22Rv1 (cell line): Measurements from ENCODE around the gene GORASP2.

Experiments
- ZFX ChIP-seq: fragments of 450-650 bp; IDR thresholded peaks from 2 replicates; pipeline ENCODE4 v1.6.1; 2017; ENCODE audit warnings: antibody characterized with exemption, borderline replicate concordance
- TF ChIP-seq, protein P1 (sequence below): fragments of 450-650 bp; IDR thresholded peaks from 2 replicates; pipeline ENCODE4 v1.5.1; 2017; ENCODE audit warnings: mild to moderate bottlenecking

DNA sequence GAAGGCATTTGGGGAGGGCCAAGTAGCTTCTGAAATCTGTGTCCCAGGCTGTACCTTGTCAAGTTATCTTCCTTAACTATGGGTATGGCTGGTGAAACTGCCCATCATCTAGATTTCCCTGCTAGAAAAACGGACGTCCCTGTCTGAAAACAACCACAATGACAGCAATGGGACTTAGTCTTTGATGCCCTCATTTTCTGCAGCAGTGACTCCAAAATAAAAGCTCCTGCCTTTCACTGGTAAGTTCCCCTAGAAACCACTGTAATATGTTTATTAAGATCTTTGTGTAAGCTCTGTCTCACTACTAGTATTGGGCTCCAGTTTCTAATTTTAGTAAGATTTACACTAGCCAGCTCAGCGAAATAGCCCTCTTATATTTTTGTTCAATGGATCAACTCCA, 47.2 kb upstream of the GORASP2 start:
- TF ChIP-seq, protein P1, sequence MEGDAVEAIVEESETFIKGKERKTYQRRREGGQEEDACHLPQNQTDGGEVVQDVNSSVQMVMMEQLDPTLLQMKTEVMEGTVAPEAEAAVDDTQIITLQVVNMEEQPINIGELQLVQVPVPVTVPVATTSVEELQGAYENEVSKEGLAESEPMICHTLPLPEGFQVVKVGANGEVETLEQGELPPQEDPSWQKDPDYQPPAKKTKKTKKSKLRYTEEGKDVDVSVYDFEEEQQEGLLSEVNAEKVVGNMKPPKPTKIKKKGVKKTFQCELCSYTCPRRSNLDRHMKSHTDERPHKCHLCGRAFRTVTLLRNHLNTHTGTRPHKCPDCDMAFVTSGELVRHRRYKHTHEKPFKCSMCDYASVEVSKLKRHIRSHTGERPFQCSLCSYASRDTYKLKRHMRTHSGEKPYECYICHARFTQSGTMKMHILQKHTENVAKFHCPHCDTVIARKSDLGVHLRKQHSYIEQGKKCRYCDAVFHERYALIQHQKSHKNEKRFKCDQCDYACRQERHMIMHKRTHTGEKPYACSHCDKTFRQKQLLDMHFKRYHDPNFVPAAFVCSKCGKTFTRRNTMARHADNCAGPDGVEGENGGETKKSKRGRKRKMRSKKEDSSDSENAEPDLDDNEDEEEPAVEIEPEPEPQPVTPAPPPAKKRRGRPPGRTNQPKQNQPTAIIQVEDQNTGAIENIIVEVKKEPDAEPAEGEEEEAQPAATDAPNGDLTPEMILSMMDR = no peak
- TF ChIP-seq ZFX = no peak
